WERI-Rb-1 (cell line): ENCODE data around the gene HSPA2.

Experiments used
- DNase-seq: peaks from one replicate; pipeline ENCODE4 v3.0.0-alpha.2; 2020
- H3K27ac ChIP-seq: fragments of 250-450 bp; sonication (Bioruptor Pico); 2 replicates; pipeline ENCODE4 v1.5.1; 2020; ENCODE audit warnings: mild to moderate bottlenecking, moderate library complexity
- H3K27me3 ChIP-seq: fragments of 250-450 bp; sonication (Bioruptor Pico); 2 replicates; pipeline ENCODE4 v1.5.1; 2021; ENCODE audit warnings: mild to moderate bottlenecking, low read depth, moderate library complexity; ENCODE audit not compliant: insufficient read depth, severe bottlenecking
- H3K36me3 ChIP-seq: fragments of 250-450 bp; sonication (Bioruptor Pico); 2 replicates; pipeline ENCODE4 v1.5.1; 2020; ENCODE audit warnings: mild to moderate bottlenecking, moderate library complexity
- H3K4me3 ChIP-seq: 2 replicates; pipeline ENCODE4 v1.5.1; 2011; ENCODE audit warnings: low read depth, mild to moderate bottlenecking, control low read depth, low read length
- H3K9me3 ChIP-seq: fragments of 250-450 bp; sonication (Bioruptor Pico); 2 replicates; pipeline ENCODE4 v1.5.1; 2021; ENCODE audit warnings: mild to moderate bottlenecking, moderate library complexity; ENCODE audit not compliant: severe bottlenecking
- CTCF ChIP-seq: IDR thresholded peaks from 2 replicates; pipeline ENCODE4 v1.5.1; 2011; ENCODE audit warnings: low read depth, mild to moderate bottlenecking, control low read depth, inconsistent platforms, low read length

HSPA2 gene

GRCh38 chr14:64536488-64537245, 3.9 kb upstream of the HSPA2 start:
- TF ChIP-seq CTCF, result no peak
- no peak for DNase-seq
- Histone ChIP-seq H3K4me3 (no peak overlapping the region), H3K36me3 (no peaks in the 10 kb centered on the region), H3K27ac (no peak overlapping the region), H3K27me3 (no peaks in the 10 kb centered on the region), H3K9me3 (peaks cover 7% of the 10 kb centered on the region)

- no peak for TF ChIP-seq CTCF
- no peaks in the 10 kb centered on the region for H3K36me3 ChIP-seq
- no peak for DNase-seq
- H3K9me3 ChIP-seq, result peaks cover 13% of the 10 kb centered on the region
- no peak overlapping the region for H3K4me3 ChIP-seq
- H3K27ac ChIP-seq, result no peak overlapping the region
- no peaks in the 10 kb centered on the region for H3K27me3 ChIP-seq
These were observed 875 bp downstream of the HSPA2 start for GRCh38 chr14:64541261-64541971.

- peaks cover 13% of the 10 kb centered on the region for H3K9me3 ChIP-seq
- no peaks in the 10 kb centered on the region for H3K27me3 ChIP-seq
- no peaks in the 10 kb centered on the region for H3K36me3 ChIP-seq
- TF ChIP-seq CTCF, result no peak
- no peak overlapping the region for H3K4me3 ChIP-seq
- no peak overlapping the region for H3K27ac ChIP-seq
- DNase-seq, result no peak
These were observed 1.7 kb downstream of the HSPA2 start for GRCh38 chr14:64541972-64542835.

GRCh38 chr14:64542836-64543201, 2.3 kb downstream of the HSPA2 start:
- Histone ChIP-seq H3K36me3 (no peaks in the 10 kb centered on the region), H3K4me3 (no peak overlapping the region), H3K27ac (no peak overlapping the region), H3K27me3 (no peaks in the 10 kb centered on the region), H3K9me3 (peaks cover 13% of the 10 kb centered on the region)
- no peak for DNase-seq
- no peak for TF ChIP-seq CTCF

- Histone ChIP-seq H3K4me3 (no peak overlapping the region), H3K9me3 (peaks cover 13% of the 10 kb centered on the region), H3K27ac (no peak overlapping the region), H3K27me3 (no peaks in the 10 kb centered on the region), H3K36me3 (no peaks in the 10 kb centered on the region)
- DNase-seq, result no peak
- TF ChIP-seq CTCF, result no peak
These were observed 4.2 kb downstream of the HSPA2 start for GRCh38 chr14:64544607-64545312.
